HG02759 (cell line): ENCODE measurements around the gene TMCO4.

Source experiments
- ATAC-seq: cut with Tn5 transposase; IDR thresholded peaks from one replicate; pipeline ENCODE4 v1.9.1; 2021; ENCODE audit warnings: mild to moderate bottlenecking, moderate library complexity; ENCODE audit not compliant: unreplicated experiment

Gene TMCO4

GRCh38 chr1:19750882-19751276, 48.8 kb downstream of the TMCO4 start:
- no peak for ATAC-seq

- no peak for ATAC-seq
Measured at GRCh38 chr1:19750101-19750881, 49.4 kb downstream of the TMCO4 start.

DNA sequence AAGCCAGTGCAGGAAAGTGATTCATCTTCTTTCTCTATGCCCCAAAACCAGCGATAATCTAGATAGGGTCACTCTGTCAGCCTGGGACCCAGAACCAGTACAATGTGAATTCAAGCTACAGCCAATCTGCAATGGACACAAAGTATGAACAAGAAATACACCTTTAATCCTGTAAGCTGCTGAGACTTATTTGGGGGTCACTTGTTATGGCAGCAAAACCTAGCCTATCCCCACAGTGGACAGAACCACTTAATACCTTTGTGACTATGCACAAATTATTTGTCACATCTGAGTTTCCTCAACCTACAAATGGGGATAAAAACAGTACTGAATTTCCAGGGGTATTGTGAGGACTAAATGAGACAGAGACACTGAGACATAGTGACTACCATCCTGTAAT, 50.0 kb downstream of the TMCO4 start:
- ATAC-seq = no peak

DNA sequence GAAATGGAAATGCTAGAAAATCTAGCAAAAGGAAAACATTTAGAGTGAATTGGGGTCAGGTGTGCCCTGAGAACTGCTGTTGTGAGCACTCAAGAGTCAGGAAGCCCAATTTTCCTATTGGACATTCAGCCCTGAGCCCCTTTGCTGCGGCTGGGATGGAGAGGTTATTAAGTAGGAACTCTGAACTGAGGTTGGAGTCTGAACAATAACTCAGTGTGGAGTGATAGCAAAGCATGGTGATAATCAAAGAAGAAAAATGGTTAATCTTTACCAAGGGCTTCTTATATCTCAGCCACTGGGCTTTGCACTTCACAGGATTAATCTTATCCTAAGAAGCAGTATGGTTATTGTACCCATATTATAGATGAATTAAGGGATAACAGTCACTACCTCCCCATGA, 52.0 kb downstream of the TMCO4 start:
- no peak for ATAC-seq

DNA sequence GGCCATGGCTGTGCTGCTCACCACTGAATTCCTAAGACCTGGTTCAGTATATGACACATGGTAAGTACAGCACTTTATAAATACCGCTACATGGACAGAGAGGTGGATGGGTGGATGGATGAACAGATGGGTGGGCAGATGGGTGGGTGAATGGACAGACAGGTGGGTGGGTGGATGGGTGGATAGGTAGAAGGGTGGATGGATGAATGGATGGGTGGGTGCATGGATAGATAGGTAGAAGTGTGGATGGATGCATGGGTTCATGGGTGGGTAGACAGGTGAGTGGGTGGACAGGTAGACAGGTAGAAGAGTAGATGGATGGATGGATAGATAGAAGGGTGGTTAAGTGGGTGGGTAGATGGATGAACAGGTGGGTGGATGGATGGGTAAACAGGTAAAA, 54.8 kb downstream of the TMCO4 start:
- ATAC-seq = no peak

- no peak for ATAC-seq
Measured at GRCh38 chr1:19744335-19744743, 55.4 kb downstream of the TMCO4 start.

GRCh38 chr1:19743793-19744192, 55.9 kb downstream of the TMCO4 start:
- ATAC-seq = no peak

GRCh38 chr1:19743180-19743579, 56.5 kb downstream of the TMCO4 start:
- ATAC-seq = no peak

DNA sequence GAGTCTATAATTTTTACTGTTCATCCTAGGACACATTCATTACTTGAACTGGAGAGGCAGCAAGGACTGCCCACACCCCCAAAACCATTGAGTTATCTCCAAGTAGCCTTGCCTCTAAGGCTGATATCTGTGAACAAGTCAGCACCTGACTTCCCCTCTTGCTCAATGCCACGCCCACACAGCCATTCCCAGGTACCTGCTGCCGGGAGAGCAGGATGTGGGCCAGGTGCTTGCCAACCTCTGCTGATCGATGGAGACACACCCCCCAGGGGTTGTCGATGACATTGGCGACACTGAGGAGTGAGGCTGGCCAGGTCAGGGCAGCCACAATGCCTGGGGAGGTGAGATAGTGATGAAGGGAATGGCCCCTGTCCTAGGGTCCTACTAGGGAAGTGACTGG, 60.1 kb downstream of the TMCO4 start:
- no peak for ATAC-seq

- no peak for ATAC-seq
Measured at GRCh38 chr1:19738669-19739068, 61.0 kb downstream of the TMCO4 start.

DNA sequence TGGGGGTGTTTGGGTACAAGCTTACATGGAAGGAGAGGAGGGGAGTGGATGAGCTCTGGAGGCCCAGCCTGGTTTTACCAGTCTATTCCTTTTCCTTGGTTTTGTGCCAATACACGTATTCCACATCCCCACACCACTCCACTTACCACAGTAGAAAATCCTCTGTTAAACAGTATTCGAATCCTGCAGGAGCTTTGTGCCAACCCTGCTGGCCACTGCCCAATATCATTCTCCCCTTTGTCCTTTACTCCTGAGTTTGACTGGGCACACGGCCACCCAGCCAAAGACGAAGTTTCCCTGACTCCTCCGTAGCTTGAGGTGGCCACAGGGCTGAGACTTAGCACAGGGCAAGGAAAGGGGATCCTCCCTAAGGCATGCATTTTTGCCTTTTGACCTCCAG, 61.6 kb downstream of the TMCO4 start:
- no peak for ATAC-seq

GRCh38 chr1:19737104-19737825, 62.5 kb downstream of the TMCO4 start:
- no peak for ATAC-seq

DNA sequence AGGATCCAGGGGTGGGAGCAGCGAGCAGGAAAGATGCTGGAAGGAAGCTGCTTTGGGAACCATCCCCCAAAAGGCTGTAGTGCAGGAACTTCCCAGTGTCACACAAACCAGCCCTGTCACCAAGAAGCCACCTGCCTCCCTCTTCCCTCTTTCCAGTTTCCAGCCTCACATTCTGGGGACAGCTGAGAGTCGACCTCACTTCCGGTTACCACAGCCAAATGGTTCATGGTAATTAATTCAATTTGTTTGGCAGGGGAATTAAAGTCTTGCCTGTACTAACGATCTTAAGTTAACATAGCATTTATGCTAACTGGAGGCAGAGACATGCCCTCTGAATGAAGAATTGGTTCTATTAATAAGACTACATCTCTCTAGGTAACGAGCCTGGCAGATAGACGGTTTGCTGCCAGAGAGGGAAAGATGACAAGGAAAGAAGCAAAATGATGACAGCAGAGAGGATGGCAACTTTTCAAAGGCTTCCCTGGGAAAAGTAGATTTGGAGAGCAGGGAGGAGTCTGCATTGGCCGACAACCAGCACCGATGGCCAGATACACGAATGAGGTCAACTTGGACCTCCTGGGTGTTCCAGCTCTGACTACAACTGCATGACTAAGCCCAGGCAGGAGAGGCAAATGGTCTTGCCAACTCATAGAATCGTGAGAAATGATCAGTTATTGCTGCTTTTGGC, 64.1 kb downstream of the TMCO4 start:
- ATAC-seq = no peak

DNA sequence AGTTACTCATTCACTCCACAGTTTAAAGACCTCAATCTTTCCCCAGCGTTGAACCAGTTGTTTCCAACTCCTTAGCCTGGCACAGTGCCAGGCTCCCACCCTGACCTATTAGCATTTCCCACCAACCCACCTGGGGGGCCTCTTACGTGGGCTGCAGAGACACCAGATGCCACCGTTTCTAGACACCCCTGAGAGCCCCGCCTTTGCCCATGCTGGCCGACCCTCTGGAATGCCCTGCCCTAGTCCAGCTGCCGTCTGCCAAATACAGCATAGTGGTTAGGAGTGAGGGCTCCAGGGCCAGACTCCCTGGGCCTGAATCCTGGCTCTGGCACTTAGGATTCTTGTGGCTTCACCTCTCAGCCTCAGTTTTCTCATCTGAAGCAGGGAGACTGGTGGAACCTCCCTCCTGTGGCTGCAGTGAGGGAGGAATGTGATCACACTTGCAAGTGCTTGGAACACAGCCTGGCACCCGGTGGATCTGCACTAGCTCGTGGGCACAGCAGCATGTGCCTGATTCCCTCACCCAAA, 65.2 kb downstream of the TMCO4 start:
- ATAC-seq = no peak

- no peak for ATAC-seq
Measured at GRCh38 chr1:19734056-19734455, 65.7 kb downstream of the TMCO4 start.

- ATAC-seq = no peak
Measured at GRCh38 chr1:19733615-19734014, 66.1 kb downstream of the TMCO4 start.

DNA sequence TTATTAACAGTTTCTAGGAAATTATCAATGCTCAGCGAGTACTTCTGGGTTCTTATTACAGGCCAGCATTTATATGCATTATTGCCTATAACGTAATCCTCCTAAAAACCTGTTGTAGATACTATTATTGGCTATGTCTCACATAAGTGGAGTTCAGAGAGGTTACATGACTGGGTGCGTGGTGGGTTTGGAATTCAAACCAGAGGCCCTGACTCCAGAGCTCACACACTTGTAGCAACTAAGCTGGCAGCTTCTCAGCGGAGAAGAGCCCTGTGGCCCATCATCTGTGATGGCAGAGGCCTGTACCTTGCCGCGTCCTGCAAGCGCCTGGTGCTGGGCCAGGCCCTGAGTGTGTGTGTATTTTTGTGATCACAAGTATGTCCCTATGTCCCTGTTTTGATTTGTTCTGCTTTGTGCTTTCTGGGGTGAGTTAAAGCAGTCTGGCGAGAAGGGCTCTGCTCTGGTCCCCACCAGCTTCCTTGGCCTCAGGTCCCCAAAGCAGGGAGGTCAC, 68.3 kb downstream of the TMCO4 start:
- ATAC-seq = no peak

- ATAC-seq = no peak
Measured at GRCh38 chr1:19730793-19731192, 68.9 kb downstream of the TMCO4 start.

- ATAC-seq = no peak
Measured at GRCh38 chr1:19730232-19730631, 69.5 kb downstream of the TMCO4 start.

- no peak for ATAC-seq
Measured at GRCh38 chr1:19728413-19729145, 71.1 kb downstream of the TMCO4 start.

GRCh38 chr1:19725606-19726005, 74.1 kb downstream of the TMCO4 start:
- no peak for ATAC-seq
